T-helper 17 cell (primary cell): ENCODE data around the gene DIP2C. TPM values are rescaled to one million over a fixed set of nuclear protein-coding genes. Genes with fewer than 3 reads are reported as not detected.

ENCODE experiments used
- ATAC-seq: fragments of 150-1000 bp; cut with Tn5 transposase; 2 replicates; pipeline ENCODE4 v1.10.0; 2021; ENCODE audit warnings: mild to moderate bottlenecking, moderate library complexity
- DNase-seq, 3 donors: peaks; one replicate each; pipeline versions ENCODE4 v3.0.0 to v3.0.0-alpha.2; 2020 to 2021
- H3K9me3 ChIP-seq: one replicate; pipeline ENCODE4 v1.7.0; 2013; ENCODE audit warnings: low read length, mild to moderate bottlenecking; ENCODE audit not compliant: control insufficient read depth, poor library complexity, severe bottlenecking
- H3K27ac Mint-ChIP-seq: one replicate; pipeline ENCODE4 v1.8.0; 2022; ENCODE audit warnings: mild to moderate bottlenecking, moderate library complexity, mixed read lengths
- H3K27me3 Mint-ChIP-seq: one replicate; pipeline ENCODE4 v1.8.0; 2022; ENCODE audit warnings: mixed read lengths
- H3K36me3 Mint-ChIP-seq: one replicate; pipeline ENCODE4 v1.8.0; 2022; ENCODE audit warnings: low read depth, mixed read lengths
- H3K4me1 Mint-ChIP-seq: one replicate; pipeline ENCODE4 v1.8.0; 2022; ENCODE audit warnings: mild to moderate bottlenecking, mixed read lengths
- H3K4me3 Mint-ChIP-seq: one replicate; pipeline ENCODE4 v1.8.0; 2022; ENCODE audit warnings: mild to moderate bottlenecking, moderate library complexity, mixed read lengths
- total RNA-seq, 4 donors: library from RNA in 2 of 4; stranded (reverse) in 2 of 4; gene quantifications; one replicate each; pipeline ENCODE4 v1.2.3 and lab custom pipeline; 2022 to 2026

DIP2C gene
- total RNA-seq, 2 donors from 2014 or later: 4.1 to 6.0 TPM

- ATAC-seq (no peak), DNase-seq (no peak)
- H3K4me3 Mint-ChIP-seq: peak overlapping the region; percentile 31
- H3K9me3 ChIP-seq: no peaks in the 10 kb centered on the region
- peaks cover 11% of the 10 kb centered on the region for H3K4me1 Mint-ChIP-seq
- peaks cover 5% of the 10 kb centered on the region for H3K27me3 Mint-ChIP-seq
- peak overlapping the region; percentile 6 for H3K27ac Mint-ChIP-seq
- no peaks in the 10 kb centered on the region for H3K36me3 Mint-ChIP-seq
Measured at GRCh38 chr10:393787-394438, 295.6 kb downstream of the DIP2C start.

DNA sequence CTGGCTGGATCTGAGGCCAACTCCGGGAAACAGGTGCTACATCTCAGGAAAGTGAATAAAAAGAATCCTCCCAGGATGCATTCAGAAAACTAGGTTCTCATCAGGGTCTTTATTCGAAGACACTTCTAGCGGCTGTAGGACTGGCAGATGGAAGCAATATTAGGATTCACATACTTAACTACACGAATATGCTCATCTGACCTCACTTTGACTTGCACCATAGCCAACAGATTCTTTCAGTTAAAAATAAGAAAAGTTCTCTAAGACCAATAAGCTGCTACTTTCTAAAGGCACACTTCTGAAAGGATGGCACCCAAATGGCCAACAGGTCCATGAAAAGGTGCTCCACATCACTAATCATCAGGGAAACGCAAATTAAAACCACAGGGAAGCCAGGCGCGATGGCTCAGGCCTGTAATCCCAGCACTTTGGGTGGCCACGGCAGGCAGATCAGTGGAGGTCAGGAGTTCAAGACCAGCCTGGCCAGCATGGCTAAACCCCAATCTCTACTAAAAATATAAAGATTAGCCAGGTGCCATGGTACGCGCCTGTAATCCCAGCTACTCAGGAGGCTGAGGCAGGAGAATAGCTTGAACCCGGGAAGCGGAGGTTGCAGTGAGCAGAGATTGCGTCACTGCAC lies 296.2 kb downstream of the DIP2C start:
- Mint-ChIP-seq H3K27me3 (peaks cover 5% of the 10 kb centered on the region), H3K36me3 (no peaks in the 10 kb centered on the region), H3K27ac (peak overlapping the region; percentile 84), H3K4me3 (no peak overlapping the region), H3K4me1 (peaks cover 11% of the 10 kb centered on the region)
- DNase-seq: no peak
- no peaks in the 10 kb centered on the region for H3K9me3 ChIP-seq
- no peak for ATAC-seq

DNA sequence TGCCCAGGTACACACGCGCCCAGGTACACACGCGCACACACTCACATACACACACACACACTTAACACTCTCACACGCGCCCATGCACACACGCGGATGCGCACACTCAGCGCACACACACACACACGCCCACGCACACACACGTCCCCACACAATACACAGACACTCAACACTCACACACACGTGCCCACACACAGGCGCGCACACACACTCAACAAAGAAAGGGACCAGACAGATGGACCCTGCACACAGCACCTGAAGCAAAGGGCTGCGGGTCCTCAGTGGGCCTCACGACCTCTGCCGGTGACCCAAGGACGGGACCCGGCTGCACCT lies 296.8 kb downstream of the DIP2C start:
- peak overlapping the region; percentile 84 for H3K27ac Mint-ChIP-seq

GRCh38 chr10:391847-392704 lies 297.4 kb downstream of the DIP2C start:
- Mint-ChIP-seq H3K4me1 (peaks cover 9% of the 10 kb centered on the region), H3K4me3 (no peak overlapping the region), H3K27ac (peak overlapping the region; percentile 84), H3K27me3 (peaks cover 5% of the 10 kb centered on the region), H3K36me3 (no peaks in the 10 kb centered on the region)
- H3K9me3 ChIP-seq: no peaks in the 10 kb centered on the region
- DNase-seq (no peak), ATAC-seq (no peak)

More for the DNA sequence above, 296.8 kb downstream of the DIP2C start:
- DNase-seq: no peak
- ATAC-seq: no peak
- H3K4me3 Mint-ChIP-seq: no peak overlapping the region
- H3K9me3 ChIP-seq: no peaks in the 10 kb centered on the region
- no peaks in the 10 kb centered on the region for H3K36me3 Mint-ChIP-seq
- H3K4me1 Mint-ChIP-seq: peaks cover 9% of the 10 kb centered on the region
- H3K27me3 Mint-ChIP-seq: peaks cover 5% of the 10 kb centered on the region

DNA sequence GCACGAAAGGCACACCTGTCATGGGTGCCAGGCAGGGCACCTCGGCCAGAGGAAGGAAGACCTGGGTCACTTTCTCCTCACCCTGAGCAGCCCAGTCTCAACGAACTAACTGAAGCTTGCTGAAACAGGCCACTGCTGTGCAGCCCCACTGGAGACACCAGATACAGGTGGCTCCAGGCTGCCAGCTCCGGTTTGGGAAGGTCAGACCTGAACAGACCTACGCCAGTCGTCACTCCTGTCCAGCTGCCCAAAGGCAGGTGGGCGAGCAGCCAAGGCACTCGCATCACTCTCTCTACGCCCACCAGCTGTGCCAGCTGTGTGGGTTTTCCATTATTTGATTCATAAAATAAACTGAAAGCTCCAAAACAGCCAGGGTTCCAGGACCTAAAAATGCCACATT lies 298.2 kb downstream of the DIP2C start:
- no peak for DNase-seq
- H3K36me3 Mint-ChIP-seq: no peaks in the 10 kb centered on the region
- H3K4me3 Mint-ChIP-seq: no peak overlapping the region
- peaks cover 9% of the 10 kb centered on the region for H3K4me1 Mint-ChIP-seq
- H3K27ac Mint-ChIP-seq: no peak overlapping the region
- peaks cover 5% of the 10 kb centered on the region for H3K27me3 Mint-ChIP-seq
- ATAC-seq: no peak
- no peaks in the 10 kb centered on the region for H3K9me3 ChIP-seq

DNA sequence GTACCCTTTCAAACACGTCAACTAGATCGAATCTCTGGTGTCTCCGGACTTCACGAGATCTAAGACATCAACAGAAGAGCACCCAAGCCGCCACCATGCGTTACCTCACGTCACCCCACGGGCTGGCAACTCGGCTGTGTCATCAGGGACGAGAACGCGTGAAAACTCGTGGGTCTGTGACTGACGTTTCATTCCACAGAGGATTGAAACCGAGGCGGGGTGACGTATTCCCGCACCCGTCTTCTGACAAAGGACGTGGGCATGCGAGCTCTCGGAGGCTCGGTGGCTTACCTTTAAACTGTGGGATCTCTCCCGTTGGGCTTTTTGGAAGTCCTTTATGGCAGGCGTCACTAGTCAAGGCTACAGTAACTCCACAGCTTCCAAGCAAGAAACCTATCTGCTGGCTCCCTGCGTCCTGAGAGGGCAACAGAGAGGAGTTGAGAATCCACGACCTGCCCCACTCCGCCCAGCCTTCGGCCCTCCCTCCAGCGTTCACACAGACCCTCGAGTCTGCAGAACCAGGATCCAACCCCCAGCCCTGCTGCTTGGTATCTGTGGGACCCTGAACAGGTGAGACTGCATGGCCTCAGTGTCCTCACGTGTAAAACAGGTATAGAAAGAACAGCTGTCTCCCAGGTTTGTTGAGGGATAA lies 298.9 kb downstream of the DIP2C start:
- no peaks in the 10 kb centered on the region for H3K36me3 Mint-ChIP-seq
- H3K27ac Mint-ChIP-seq: no peak overlapping the region
- no peaks in the 10 kb centered on the region for H3K9me3 ChIP-seq
- DNase-seq (no peak), ATAC-seq (no peak)
- H3K4me3 Mint-ChIP-seq: no peak overlapping the region
- H3K27me3 Mint-ChIP-seq: peaks cover 5% of the 10 kb centered on the region
- peaks cover 9% of the 10 kb centered on the region for H3K4me1 Mint-ChIP-seq

DNA sequence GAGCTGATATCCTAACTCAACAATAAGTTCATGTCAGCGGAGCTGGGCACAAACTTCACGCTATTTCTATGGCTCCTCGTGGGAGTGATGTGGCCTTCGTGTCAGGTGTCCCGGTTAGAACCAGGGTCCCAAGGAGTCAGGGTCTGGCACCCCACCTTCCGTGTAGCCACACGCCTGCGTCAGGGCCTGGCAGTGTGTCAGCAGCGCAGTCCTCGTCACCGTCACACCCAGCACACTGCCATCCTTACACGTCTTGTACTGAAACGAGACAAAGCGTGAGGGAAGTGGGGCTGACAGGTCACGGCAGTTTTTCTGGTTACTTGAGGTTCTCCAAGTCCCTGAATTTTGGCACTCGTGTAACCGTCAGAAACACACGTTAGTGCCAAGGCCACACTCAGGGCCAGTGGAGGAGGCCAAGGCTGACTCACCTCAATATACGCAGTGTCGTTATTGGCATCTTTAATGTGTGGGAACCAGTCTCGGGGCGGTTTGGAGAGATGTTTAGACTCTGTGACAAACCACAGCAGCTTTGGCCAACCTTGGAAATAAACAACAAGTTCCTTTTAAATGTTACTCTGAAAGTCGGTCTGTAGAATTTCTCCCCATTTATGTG lies 299.5 kb downstream of the DIP2C start:
- H3K27me3 Mint-ChIP-seq: peaks cover 5% of the 10 kb centered on the region

DNA sequence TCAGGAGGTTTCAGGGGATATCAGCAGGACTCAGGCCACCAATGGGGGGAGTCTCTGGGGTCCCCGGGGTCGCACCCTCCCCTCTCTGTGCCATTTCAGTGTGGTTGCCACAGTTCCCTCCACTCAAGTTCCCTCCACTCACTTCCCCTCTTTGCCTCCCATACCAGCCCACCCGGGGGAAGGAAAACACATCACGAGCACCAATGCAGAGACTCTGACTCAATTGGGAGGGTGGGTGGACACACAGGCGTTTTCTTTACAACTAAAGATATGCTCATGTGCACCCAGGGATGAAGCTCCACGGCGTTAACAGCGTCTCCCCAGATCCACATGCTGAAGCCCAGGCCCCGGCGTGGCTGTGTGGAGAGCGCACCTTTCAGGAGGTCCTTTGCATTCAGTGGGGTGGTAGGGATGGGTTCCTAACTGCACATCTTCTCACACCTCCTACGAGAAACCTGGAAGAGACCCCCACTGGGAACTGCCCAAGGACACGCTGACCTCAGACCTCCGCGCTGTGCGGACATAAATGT lies 300.1 kb downstream of the DIP2C start:
- H3K36me3 Mint-ChIP-seq: no peaks in the 10 kb centered on the region
- peaks cover 9% of the 10 kb centered on the region for H3K4me1 Mint-ChIP-seq
- no peaks in the 10 kb centered on the region for H3K9me3 ChIP-seq
- H3K27me3 Mint-ChIP-seq: peaks cover 5% of the 10 kb centered on the region
- no peak overlapping the region for H3K4me3 Mint-ChIP-seq
- no peak for DNase-seq
- ATAC-seq: no peak
- no peak overlapping the region for H3K27ac Mint-ChIP-seq

More for the DNA sequence above, 299.5 kb downstream of the DIP2C start:
- no peak overlapping the region for H3K27ac Mint-ChIP-seq
- no peaks in the 10 kb centered on the region for H3K9me3 ChIP-seq
- no peak for DNase-seq
- no peak overlapping the region for H3K4me3 Mint-ChIP-seq
- ATAC-seq: no peak
- no peaks in the 10 kb centered on the region for H3K36me3 Mint-ChIP-seq
- H3K4me1 Mint-ChIP-seq: peaks cover 9% of the 10 kb centered on the region

GRCh38 chr10:388661-389045 lies 300.8 kb downstream of the DIP2C start:
- H3K36me3 Mint-ChIP-seq: no peaks in the 10 kb centered on the region
- no peak overlapping the region for H3K27ac Mint-ChIP-seq
- H3K4me1 Mint-ChIP-seq: peaks cover 6% of the 10 kb centered on the region
- ATAC-seq (no peak), DNase-seq (no peak)
- no peaks in the 10 kb centered on the region for H3K9me3 ChIP-seq
- H3K27me3 Mint-ChIP-seq: peaks cover 5% of the 10 kb centered on the region
- no peak overlapping the region for H3K4me3 Mint-ChIP-seq

DNA sequence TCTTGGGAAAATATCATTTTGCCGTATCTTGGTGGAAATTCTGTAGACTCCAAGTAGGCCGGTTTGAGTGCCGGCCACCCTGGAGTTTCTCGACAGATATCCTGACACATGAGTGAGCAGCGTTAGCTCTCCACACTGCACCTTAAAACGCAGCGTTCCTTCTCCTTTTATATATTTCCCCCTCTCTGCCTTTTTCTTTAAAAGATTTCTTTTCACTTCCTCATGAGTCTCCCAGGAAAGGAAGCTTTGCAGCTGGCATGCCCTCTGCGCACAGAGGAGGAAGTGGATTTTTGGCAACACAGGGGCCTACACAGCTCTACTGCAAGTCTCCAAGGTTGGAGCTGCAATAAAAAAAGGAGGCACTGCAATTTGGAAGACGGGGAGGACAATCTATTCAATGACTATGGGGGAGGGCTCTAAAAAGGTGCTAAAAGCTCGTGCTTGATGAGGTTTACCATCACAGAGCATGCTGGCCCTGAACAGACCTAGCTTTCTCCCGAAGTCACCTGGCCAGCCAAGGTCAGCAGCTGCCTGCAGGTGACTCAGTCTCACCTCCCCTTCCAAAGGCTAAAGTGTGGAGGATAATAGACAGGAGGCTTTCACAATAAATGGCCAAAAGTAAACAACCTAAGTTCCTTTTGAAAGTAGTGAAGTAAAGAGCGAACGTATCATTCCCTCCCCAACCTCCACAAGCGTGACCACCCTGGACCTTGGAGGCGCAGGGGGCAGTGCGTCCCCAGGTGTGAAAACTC lies 301.4 kb downstream of the DIP2C start:
- no peak overlapping the region for H3K27ac Mint-ChIP-seq
- no peak for ATAC-seq

DNA sequence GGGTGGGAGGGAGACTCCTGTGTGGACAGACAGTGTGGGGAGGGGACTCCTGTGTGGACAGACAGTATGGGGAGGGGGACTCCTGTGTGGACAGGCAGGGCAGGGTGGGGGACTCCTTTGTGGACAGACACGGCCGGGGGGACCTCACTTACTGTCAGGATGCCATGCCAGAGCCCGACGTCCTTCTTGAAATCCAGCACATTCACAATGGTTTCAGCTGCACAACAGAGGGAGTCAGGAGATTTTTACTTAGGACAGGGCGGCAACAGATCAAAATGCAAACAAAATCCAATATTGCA lies 301.9 kb downstream of the DIP2C start:
- Mint-ChIP-seq H3K36me3 (no peaks in the 10 kb centered on the region), H3K27ac (no peak overlapping the region), H3K4me3 (no peak overlapping the region), H3K4me1 (peaks cover under 1% of the 10 kb centered on the region), H3K27me3 (no peaks in the 10 kb centered on the region)
- no peaks in the 10 kb centered on the region for H3K9me3 ChIP-seq
- no peak for ATAC-seq
- no peak for DNase-seq

More for the DNA sequence above, 301.4 kb downstream of the DIP2C start:
- H3K4me1 Mint-ChIP-seq: peaks cover 4% of the 10 kb centered on the region
- no peak overlapping the region for H3K4me3 Mint-ChIP-seq
- H3K27me3 Mint-ChIP-seq: peaks cover 5% of the 10 kb centered on the region
- DNase-seq: no peak
- no peaks in the 10 kb centered on the region for H3K9me3 ChIP-seq
- H3K36me3 Mint-ChIP-seq: no peaks in the 10 kb centered on the region

GRCh38 chr10:386771-387592 lies 302.5 kb downstream of the DIP2C start:
- no peak overlapping the region for H3K4me3 Mint-ChIP-seq
- no peaks in the 10 kb centered on the region for H3K9me3 ChIP-seq
- no peaks in the 10 kb centered on the region for H3K36me3 Mint-ChIP-seq
- no peaks in the 10 kb centered on the region for H3K27me3 Mint-ChIP-seq
- H3K4me1 Mint-ChIP-seq: peaks cover 2% of the 10 kb centered on the region
- H3K27ac Mint-ChIP-seq: no peak overlapping the region
- no peak for DNase-seq
- ATAC-seq: no peak
